ENCODE data around the gene TEX10. TPM values are rescaled to one million over a fixed set of nuclear protein-coding genes. Genes with fewer than 3 reads are reported as not detected.

The TEX10 gene
- total RNA-seq, 2 experiments from 2014 or later: 43.9 to 44.9 TPM

- CTCF ChIA-PET (ENCODE audit: unreplicated experiment): no interaction called here
- Histone ChIP-seq H2AFZ (ENCODE audit: low read length) (no peak overlapping the region), H3K9me2 (ENCODE audit: insufficient read depth, low read length) (no peaks in the 10 kb centered on the region), H3K36me3 (ENCODE audit: insufficient read depth, low read length) (peaks cover 91% of the 10 kb centered on the region), H3K4me3 (ENCODE audit: low read depth, low read length, poor library complexity, severe bottlenecking) (no peak overlapping the region), H4K20me1 (ENCODE audit: insufficient read depth, low read length) (no peaks in the 10 kb centered on the region), H3K9me3 (ENCODE audit: low read length) (peaks cover under 1% of the 10 kb centered on the region; the same call in 1 of the 2 replicates), H3K4me2 (ENCODE audit: low read length) (no peak overlapping the region), H3K4me1 (ENCODE audit: insufficient read depth, low read length, poor library complexity, severe bottlenecking) (no peaks in the 10 kb centered on the region), H3K79me2 (ENCODE audit: insufficient read depth, low read depth, low read length) (no peaks in the 10 kb centered on the region), H3K27ac (ENCODE audit: low read depth, low read length, poor library complexity, severe bottlenecking) (no peak overlapping the region)
- no TSS peak for BruUV-seq (replicated peaks)
- POLR2A ChIA-PET: interaction anchor here (0.7 kb wide), 1 partner anchor 14 kb away, joined by 4 read pairs; no protein-coding TSS in a partner anchor
- TF ChIP-seq EZH2phosphoT487 (IDR thresholded peaks at IDR 0.05; ENCODE audit: borderline replicate concordance, low read depth, low read length) (no peak), CTCF (conservative IDR thresholded peaks at IDR 0.05; ENCODE audit: low read length) (no peak)
- intact Hi-C loops (cut with micrococcal nuclease; ENCODE audit: unreplicated experiment): no loop called here
- no peak for DNase-seq (ENCODE audit: low spot score)
Observed at GRCh38 chr9:100290714-100291113, 62.0 kb downstream of the TEX10 start.

DNA sequence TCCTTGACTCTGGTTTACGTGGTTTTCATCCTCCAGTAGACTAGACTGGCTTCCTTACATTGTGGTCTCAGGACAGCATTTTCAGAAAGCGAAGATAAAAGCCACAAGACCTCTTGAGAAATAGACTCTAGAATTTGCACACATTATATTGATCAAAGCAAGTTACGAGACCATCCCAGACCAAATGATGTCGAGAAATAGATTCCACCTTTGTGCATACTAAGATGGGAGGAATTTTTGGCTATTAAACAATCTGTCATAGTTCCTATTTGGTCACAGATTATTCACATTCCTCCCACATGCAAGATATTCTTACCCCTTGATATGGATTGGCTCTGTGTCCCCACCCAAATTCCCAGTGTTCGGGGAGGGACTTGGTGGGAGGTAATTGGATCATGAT, 65.6 kb downstream of the TEX10 start:
- H3K36me3 ChIP-seq (ENCODE audit: insufficient read depth, low read length): peaks cover 82% of the 10 kb centered on the region
- intact Hi-C loops (cut with micrococcal nuclease; ENCODE audit: unreplicated experiment): no loop called here
- H4K20me1 ChIP-seq (ENCODE audit: insufficient read depth, low read length): no peaks in the 10 kb centered on the region
- H3K9me3 ChIP-seq (ENCODE audit: low read length): peaks cover 11% of the 10 kb centered on the region; the same call in 1 of the 2 replicates
- no peaks in the 10 kb centered on the region for H3K79me2 ChIP-seq (ENCODE audit: insufficient read depth, low read depth, low read length)
- no peak for TF ChIP-seq CTCF (conservative IDR thresholded peaks at IDR 0.05; ENCODE audit: low read length)
- TF ChIP-seq EZH2phosphoT487 (IDR thresholded peaks at IDR 0.05; ENCODE audit: borderline replicate concordance, low read depth, low read length): no peak
- ChIA-PET POLR2A (no interaction called here), CTCF (ENCODE audit: unreplicated experiment) (no interaction called here)
- H2AFZ ChIP-seq (ENCODE audit: low read length): no peak overlapping the region
- no peak overlapping the region for H3K4me3 ChIP-seq (ENCODE audit: low read depth, low read length, poor library complexity, severe bottlenecking)
- H3K9me2 ChIP-seq (ENCODE audit: insufficient read depth, low read length): no peaks in the 10 kb centered on the region
- no peak overlapping the region for H3K27ac ChIP-seq (ENCODE audit: low read depth, low read length, poor library complexity, severe bottlenecking)
- BruUV-seq (replicated peaks): no TSS peak
- H3K4me2 ChIP-seq (ENCODE audit: low read length): no peak overlapping the region
- H3K4me1 ChIP-seq (ENCODE audit: insufficient read depth, low read length, poor library complexity, severe bottlenecking): no peaks in the 10 kb centered on the region
- no peak for DNase-seq (ENCODE audit: low spot score)

DNA sequence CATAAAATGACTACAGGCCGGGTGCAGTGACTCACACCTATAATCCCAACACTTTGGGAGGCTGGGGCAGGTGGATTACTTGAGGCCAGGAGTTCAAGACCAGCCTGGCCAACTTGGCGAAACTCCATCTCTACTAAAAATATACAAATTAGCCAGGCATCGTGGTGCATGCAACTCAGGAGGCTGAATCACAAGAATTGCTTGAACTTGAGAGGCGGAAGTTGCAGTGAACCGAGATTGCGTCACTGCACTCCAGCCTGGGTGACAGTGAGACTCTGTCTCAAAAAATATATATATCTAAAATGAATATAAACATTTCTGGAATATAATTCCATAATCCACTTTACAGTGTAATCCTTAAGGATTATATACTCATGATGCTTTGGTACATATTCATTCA, 66.5 kb downstream of the TEX10 start:
- TF ChIP-seq CTCF (conservative IDR thresholded peaks at IDR 0.05; ENCODE audit: low read length): no peak
- TF ChIP-seq EZH2phosphoT487 (IDR thresholded peaks at IDR 0.05; ENCODE audit: borderline replicate concordance, low read depth, low read length): no peak
- Histone ChIP-seq H3K4me2 (ENCODE audit: low read length) (no peak overlapping the region), H3K4me3 (ENCODE audit: low read depth, low read length, poor library complexity, severe bottlenecking) (no peak overlapping the region), H3K9me3 (ENCODE audit: low read length) (peaks cover 11% of the 10 kb centered on the region; the same call in 1 of the 2 replicates), H3K9me2 (ENCODE audit: insufficient read depth, low read length) (no peaks in the 10 kb centered on the region), H2AFZ (ENCODE audit: low read length) (no peak overlapping the region), H3K36me3 (ENCODE audit: insufficient read depth, low read length) (peaks cover 73% of the 10 kb centered on the region), H3K79me2 (ENCODE audit: insufficient read depth, low read depth, low read length) (no peaks in the 10 kb centered on the region), H4K20me1 (ENCODE audit: insufficient read depth, low read length) (no peaks in the 10 kb centered on the region), H3K27ac (ENCODE audit: low read depth, low read length, poor library complexity, severe bottlenecking) (no peak overlapping the region), H3K4me1 (ENCODE audit: insufficient read depth, low read length, poor library complexity, severe bottlenecking) (no peaks in the 10 kb centered on the region)
- ChIA-PET POLR2A (no interaction called here), CTCF (ENCODE audit: unreplicated experiment) (no interaction called here)
- intact Hi-C loops (cut with micrococcal nuclease; ENCODE audit: unreplicated experiment): no loop called here
- no peak for DNase-seq (ENCODE audit: low spot score)
- no TSS peak for BruUV-seq (replicated peaks)

All from OCI-LY7 (cell line).